ENCODE results near the gene CACNB2. TPM values are rescaled to one million over a fixed set of nuclear protein-coding genes. Genes with fewer than 3 reads are reported as not detected.
"Not testable (repeated sequence)": the region's sequence is repeated elsewhere in the genome, so short reads cannot be mapped to it uniquely, and the experiment has no call there.

The CACNB2 gene
- total RNA-seq, 1 donor from 2014 or later, result 0.13 TPM

DNA sequence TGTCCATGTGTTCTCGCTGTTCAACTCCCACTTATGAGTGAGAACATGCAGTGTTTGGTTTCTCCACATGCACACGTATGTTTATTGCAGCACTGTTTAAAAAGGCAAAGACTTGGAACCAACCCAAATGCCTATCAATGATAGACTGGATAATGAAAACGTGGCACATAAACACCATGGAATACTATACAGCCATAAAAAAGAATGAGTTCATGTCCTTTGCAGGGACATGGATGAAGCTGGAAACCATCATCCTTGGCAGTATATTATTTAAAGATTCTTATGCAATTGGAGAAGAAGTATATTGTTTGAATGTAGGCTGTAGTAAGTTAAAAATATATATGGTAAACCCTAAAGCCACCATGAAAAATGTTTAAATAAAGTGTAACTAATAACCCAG is 7.2 kb upstream of the CACNB2 start:
- peaks cover 3% of the 10 kb centered on the region for H3K9me3 Mint-ChIP-seq
- H3K4me1 Mint-ChIP-seq (ENCODE audit: low read depth), result no peaks in the 10 kb centered on the region
- H3K36me3 Mint-ChIP-seq (ENCODE audit: low read depth), result no peaks in the 10 kb centered on the region
- DNase-seq (ENCODE audit: low spot score), result no peak
- no peak overlapping the region for H3K27ac Mint-ChIP-seq
- no peak overlapping the region for H3K4me3 Mint-ChIP-seq
- H3K27me3 Mint-ChIP-seq (ENCODE audit: insufficient read depth), result peaks cover 3% of the 10 kb centered on the region
- intact Hi-C loops (cut with micrococcal nuclease), result no loop called here

DNA sequence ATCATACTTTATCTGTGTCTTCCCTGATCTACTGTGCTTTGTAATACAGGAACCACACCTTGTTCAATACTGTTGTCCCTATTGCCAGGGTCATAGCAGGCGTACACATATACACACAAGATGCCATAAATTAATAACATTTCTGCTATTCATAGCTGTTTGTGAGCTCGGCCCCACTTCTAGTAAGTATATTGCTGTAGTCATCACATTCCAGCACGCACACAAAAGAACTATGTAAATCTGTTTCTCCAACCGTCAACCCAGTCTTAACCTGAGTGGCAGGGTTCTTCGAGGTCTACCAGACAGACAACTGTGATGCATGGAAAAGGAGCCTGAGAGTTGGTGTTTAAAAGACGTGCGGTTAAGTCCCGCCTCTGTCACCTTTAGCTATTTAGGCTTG is 5.7 kb upstream of the CACNB2 start:
- H3K27ac Mint-ChIP-seq, result no peak overlapping the region
- intact Hi-C loops (cut with micrococcal nuclease), result no loop called here

DNA sequence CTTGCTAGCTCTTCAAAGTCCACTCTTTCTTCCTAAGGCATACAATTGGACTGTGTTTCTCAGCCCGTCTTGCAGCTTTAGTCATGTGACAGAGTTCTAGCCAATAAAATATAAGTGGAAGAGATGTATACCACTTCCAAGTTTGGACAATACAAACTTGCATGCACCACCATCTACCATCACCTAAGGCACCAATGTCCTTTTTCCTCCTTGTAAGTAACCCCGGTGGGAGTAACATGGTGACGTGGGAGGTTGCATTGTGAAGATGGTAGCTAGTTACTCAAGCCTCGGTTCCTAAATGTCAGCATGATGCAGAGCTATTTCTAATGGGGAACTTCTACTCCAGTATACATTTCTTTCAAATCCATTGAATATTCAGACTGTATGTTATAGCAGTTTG is 5.3 kb upstream of the CACNB2 start:
- H3K27ac Mint-ChIP-seq, result no peak overlapping the region
- no peaks in the 10 kb centered on the region for H3K4me1 Mint-ChIP-seq (ENCODE audit: low read depth)
- H3K36me3 Mint-ChIP-seq (ENCODE audit: low read depth), result no peaks in the 10 kb centered on the region
- DNase-seq (ENCODE audit: low spot score), result no peak
- H3K4me3 Mint-ChIP-seq, result no peak overlapping the region
- peaks cover 8% of the 10 kb centered on the region for H3K27me3 Mint-ChIP-seq (ENCODE audit: insufficient read depth)
- peaks cover 3% of the 10 kb centered on the region for H3K9me3 Mint-ChIP-seq
- intact Hi-C loops (cut with micrococcal nuclease), result no loop called here

More for the DNA sequence above, 5.7 kb upstream of the CACNB2 start:
- no peak overlapping the region for H3K4me3 Mint-ChIP-seq
- H3K9me3 Mint-ChIP-seq, result peaks cover 3% of the 10 kb centered on the region
- DNase-seq (ENCODE audit: low spot score), result no peak
- H3K36me3 Mint-ChIP-seq (ENCODE audit: low read depth), result no peaks in the 10 kb centered on the region
- H3K4me1 Mint-ChIP-seq (ENCODE audit: low read depth), result no peaks in the 10 kb centered on the region
- H3K27me3 Mint-ChIP-seq (ENCODE audit: insufficient read depth), result peaks cover 5% of the 10 kb centered on the region

DNA sequence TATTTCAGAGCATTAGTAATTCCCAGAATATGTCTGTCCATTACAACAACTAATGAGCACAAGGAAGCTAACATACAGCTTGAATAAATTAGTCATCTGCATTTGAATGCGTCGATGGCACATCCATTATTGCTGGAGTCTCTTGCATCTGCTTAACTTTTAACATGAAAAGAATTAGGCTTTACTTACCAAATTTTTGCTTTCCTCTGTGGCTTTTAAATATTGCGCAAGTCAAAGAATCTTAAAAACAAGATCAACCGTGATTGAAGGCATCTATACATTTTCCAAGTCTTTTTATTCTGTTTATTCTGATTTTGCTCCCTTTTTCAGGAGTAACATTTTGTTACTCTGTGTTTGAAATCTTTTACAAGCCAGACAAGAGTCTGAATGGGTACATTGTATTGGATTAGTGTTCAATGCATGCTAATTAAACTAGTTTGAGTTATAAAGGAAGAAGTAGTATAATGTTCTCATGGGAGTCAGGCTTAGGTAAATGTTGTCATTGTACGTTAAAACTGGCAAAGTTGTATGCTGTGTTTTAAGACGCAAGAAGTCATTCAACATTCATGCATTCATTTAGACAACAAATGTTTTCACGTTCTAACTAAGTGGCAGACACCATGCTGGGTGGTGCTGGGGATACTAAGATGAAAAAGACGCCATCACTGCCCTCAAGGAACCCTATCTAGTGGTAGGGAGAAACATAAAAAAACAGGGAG is 4.0 kb upstream of the CACNB2 start:
- Mint-ChIP-seq H3K27ac (no peak overlapping the region), H3K27me3 (ENCODE audit: insufficient read depth) (peaks cover 13% of the 10 kb centered on the region), H3K36me3 (ENCODE audit: low read depth) (no peaks in the 10 kb centered on the region), H3K4me1 (ENCODE audit: low read depth) (no peaks in the 10 kb centered on the region), H3K9me3 (peaks cover 3% of the 10 kb centered on the region), H3K4me3 (no peak overlapping the region)
- intact Hi-C loops (cut with micrococcal nuclease), result no loop called here
- no peak for DNase-seq (ENCODE audit: low spot score)

DNA sequence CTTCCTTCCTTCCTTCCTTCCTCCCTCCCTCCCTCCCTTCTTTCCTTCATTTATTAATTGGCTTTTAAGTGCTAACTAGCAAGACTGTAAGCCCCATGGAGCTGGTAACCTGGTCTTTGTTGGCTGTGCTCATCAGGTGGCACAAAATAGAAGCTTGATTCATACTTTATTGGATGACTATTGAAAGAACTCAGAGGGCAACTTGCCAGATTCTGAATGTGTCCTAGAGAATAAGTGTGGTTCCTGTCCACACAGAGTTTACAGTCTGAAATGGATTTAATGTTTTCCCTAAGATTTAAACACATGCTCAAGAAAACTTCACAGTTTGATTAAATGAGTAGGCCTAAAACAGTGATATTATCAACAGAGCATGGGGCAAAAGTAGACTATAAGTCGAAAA is 3.1 kb upstream of the CACNB2 start:
- no peak overlapping the region for H3K27ac Mint-ChIP-seq
- H3K36me3 Mint-ChIP-seq (ENCODE audit: low read depth), result no peaks in the 10 kb centered on the region
- peaks cover 21% of the 10 kb centered on the region for H3K27me3 Mint-ChIP-seq (ENCODE audit: insufficient read depth)
- H3K4me1 Mint-ChIP-seq (ENCODE audit: low read depth), result no peaks in the 10 kb centered on the region
- intact Hi-C loops (cut with micrococcal nuclease), result no loop called here
- peaks cover 3% of the 10 kb centered on the region for H3K9me3 Mint-ChIP-seq
- DNase-seq (ENCODE audit: low spot score), result no peak
- H3K4me3 Mint-ChIP-seq, result no peak overlapping the region

DNA sequence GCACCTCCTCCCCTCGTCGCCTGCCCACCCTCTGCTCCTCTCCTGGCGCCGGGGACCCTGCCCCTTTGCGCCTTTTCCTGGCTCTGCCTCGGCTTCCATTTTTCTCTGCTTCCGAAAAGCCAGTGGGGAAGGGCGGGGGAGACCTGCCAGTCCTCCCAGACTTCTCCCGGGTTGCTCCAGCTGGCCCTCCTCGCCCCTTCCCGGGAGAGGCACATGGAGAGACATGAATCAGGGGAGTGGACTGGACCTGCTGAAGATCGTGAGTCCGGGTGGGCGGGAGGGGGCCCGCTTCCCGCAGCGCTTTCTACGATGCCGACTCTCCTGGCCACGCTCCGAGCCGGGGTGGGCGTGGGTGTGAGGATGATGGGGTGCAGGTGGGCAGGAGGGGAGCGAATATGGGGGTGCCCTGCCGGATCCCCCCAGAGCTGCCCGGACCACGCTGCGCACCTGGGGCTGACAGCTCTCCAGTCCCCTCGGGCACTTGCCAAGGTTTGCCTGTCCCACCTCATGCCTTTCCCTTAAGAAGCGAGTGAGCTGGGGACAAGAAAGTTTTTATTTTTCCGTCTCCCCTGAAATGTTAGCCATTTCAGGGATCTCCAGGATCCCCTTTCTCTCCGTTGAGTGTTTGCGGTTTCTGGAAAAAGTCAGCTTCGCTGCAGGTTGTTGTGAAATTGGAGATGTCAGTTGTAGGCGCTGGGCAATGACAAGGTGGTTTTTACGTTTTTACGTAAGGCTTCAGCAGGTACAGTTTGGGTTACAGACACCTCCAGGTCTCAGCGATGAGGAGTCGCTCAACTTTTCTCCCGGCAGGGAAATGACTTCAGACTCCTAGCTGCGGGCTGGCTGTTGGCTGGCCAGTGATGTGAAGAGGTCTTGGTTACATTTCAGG is 977 bp downstream of the CACNB2 start:
- no peaks in the 10 kb centered on the region for H3K9me3 Mint-ChIP-seq
- H3K27ac Mint-ChIP-seq, result no peak overlapping the region
- no peak for DNase-seq (ENCODE audit: low spot score)
- H3K27me3 Mint-ChIP-seq (ENCODE audit: insufficient read depth), result peaks cover 25% of the 10 kb centered on the region
- H3K4me1 Mint-ChIP-seq (ENCODE audit: low read depth), result no peaks in the 10 kb centered on the region
- no peaks in the 10 kb centered on the region for H3K36me3 Mint-ChIP-seq (ENCODE audit: low read depth)
- intact Hi-C loops (cut with micrococcal nuclease), result no loop called here
- no peak overlapping the region for H3K4me3 Mint-ChIP-seq

DNA sequence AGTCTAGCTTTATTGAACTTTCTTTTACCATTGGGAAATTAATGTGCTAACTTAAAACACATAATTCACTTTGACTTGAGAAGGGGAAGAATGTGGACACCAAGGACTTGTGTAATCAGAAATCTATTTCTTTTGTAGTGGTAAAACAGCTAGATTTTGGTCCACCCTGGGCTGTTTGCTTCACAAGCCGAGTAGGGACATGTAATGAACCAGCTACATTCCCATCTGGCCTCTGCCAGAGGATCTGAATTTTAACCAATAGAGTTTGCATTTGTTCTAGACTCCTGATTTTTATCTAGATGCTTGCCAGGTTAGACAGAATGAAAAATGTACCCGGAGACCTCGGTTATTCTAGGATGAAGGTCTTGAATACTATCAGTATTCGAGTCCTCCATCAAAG is 1.9 kb downstream of the CACNB2 start:
- intact Hi-C loops (cut with micrococcal nuclease), result no loop called here
- Mint-ChIP-seq H3K4me3 (no peak overlapping the region), H3K27ac (no peak overlapping the region), H3K27me3 (ENCODE audit: insufficient read depth) (peaks cover 25% of the 10 kb centered on the region), H3K4me1 (ENCODE audit: low read depth) (no peaks in the 10 kb centered on the region), H3K9me3 (no peaks in the 10 kb centered on the region), H3K36me3 (ENCODE audit: low read depth) (no peaks in the 10 kb centered on the region)
- DNase-seq (ENCODE audit: low spot score), result no peak

DNA sequence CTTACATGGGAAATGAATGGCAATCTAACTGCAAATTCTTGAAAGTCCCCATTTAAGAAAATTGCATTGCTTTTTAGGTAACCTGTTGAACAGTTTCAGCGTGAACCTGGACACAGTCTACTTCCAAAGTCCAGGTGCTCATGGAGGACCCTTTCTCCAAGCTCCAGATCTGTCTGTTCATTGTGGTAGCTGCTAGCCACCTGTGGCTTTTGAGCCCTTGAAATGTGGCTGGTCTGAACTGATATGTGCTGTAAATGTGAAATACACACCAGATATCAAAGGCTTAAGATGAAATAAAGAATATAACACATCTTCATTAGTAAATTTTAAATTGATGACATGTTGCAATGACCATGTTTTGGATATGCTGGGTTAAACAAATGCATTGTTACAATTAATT is 4.2 kb downstream of the CACNB2 start:
- no peaks in the 10 kb centered on the region for H3K4me1 Mint-ChIP-seq (ENCODE audit: low read depth)
- H3K9me3 Mint-ChIP-seq, result no peaks in the 10 kb centered on the region
- no peak overlapping the region for H3K4me3 Mint-ChIP-seq
- H3K36me3 Mint-ChIP-seq (ENCODE audit: low read depth), result no peaks in the 10 kb centered on the region
- H3K27ac Mint-ChIP-seq, result no peak overlapping the region
- DNase-seq (ENCODE audit: low spot score), result no peak
- peaks cover 19% of the 10 kb centered on the region for H3K27me3 Mint-ChIP-seq (ENCODE audit: insufficient read depth)
- intact Hi-C loops (cut with micrococcal nuclease), result no loop called here

DNA sequence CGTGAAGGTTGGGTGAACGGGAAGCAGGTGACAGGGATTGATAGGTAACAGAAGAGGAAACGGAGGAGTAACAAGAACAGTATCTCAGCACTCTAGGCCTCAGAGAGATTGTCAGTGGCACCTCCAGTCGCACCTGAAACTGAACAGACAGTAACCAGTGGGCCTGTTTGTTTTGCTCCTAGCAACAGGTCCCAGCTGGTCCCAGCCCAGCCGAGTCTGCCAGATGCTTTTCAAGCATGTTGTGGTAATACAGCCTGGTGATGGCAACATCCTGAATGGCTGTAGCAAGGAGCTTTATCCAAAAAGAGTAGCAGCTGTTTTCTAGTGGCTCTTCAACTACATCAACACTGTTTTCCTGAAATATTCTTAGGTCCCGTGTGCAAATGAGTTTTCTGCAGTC is 4.7 kb downstream of the CACNB2 start:
- Mint-ChIP-seq H3K4me3 (no peak overlapping the region), H3K9me3 (no peaks in the 10 kb centered on the region), H3K4me1 (ENCODE audit: low read depth) (no peaks in the 10 kb centered on the region), H3K27me3 (ENCODE audit: insufficient read depth) (peaks cover 17% of the 10 kb centered on the region), H3K36me3 (ENCODE audit: low read depth) (no peaks in the 10 kb centered on the region), H3K27ac (no peak overlapping the region)
- intact Hi-C loops (cut with micrococcal nuclease), result no loop called here
- no peak for DNase-seq (ENCODE audit: low spot score)

DNA sequence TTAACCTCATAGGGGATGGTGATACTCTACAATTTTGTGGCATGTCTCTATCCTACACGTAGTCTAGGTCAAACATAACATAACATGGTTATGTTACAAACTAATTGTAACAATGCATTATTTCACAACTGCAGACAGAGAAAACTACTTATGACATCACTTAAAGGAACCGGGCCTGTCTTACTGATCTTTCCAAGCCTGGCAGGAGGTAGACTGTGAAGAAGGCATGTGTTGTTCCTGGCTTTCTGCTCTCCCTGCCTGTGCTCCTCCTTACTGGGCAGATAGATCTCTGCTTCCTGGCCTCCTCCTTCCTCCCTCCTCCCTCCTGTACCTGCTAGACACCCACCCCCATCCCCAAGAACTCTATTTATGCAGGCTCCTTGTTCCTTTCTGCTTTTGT is 5.4 kb downstream of the CACNB2 start:
- Mint-ChIP-seq H3K27me3 (ENCODE audit: insufficient read depth) (peaks cover 14% of the 10 kb centered on the region), H3K4me3 (no peak overlapping the region), H3K4me1 (ENCODE audit: low read depth) (no peaks in the 10 kb centered on the region), H3K9me3 (no peaks in the 10 kb centered on the region), H3K27ac (no peak overlapping the region), H3K36me3 (ENCODE audit: low read depth) (no peaks in the 10 kb centered on the region)
- DNase-seq (ENCODE audit: low spot score), result no peak
- intact Hi-C loops (cut with micrococcal nuclease), result no loop called here

DNA sequence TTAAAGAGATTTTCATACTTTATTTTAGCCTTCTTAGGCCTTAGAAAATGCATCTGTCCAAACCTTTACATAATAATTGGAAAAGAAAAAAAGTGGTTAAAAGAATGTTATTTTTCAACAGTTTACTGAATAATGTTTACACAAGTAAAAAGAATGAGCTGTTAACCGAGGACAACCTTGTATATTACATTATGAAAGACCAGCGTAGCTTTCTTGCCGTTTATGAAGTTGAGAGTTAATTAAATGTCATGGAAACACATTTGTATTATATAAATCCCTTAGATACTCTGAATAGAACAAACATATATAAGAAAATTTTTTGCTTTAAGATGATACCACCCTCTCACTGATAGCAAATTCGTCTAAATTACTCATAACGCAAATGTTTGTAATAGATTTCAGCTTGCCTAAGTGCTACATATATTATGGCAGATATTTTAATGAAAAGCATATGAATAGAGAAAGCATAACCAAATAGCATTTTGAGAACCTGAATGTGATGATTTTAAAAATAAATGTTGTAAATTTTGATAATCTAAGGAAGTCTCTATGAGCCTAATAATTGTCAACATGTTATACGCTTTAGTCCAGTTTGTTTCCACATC is 9.1 kb downstream of the CACNB2 start:
- no peaks in the 10 kb centered on the region for H3K4me1 Mint-ChIP-seq (ENCODE audit: low read depth)
- intact Hi-C loops (cut with micrococcal nuclease), result no loop called here
- DNase-seq (ENCODE audit: low spot score), result no peak
- H3K9me3 Mint-ChIP-seq, result no peaks in the 10 kb centered on the region
- H3K27me3 Mint-ChIP-seq (ENCODE audit: insufficient read depth), result no peaks in the 10 kb centered on the region
- H3K36me3 Mint-ChIP-seq (ENCODE audit: low read depth), result no peaks in the 10 kb centered on the region
- no peak overlapping the region for H3K4me3 Mint-ChIP-seq
- no peak overlapping the region for H3K27ac Mint-ChIP-seq

DNA sequence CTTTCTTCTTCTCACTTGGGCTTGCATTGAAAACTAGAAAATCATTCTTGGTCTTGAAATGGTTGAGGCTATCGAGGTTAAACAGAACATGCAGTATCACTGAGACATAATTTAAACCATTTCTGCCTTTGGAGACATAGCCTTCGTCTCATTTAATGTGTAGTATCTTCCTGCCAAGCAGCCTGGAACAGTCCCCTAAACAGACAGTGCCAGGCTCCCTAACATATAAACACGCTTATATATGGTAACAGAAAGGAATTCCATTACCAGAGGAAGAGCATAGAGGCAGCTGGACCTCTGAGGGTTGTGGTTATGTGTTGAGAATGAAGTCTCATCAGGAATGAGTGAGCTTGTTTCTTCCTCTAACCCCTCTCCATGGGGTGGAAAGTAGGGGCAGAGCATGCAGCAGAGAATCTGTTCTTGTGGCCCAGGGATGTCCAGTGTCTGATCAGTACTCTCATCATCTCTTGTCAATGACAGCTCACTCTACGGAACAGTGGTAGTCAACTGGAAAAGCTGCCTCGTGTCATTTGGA is 11.2 kb downstream of the CACNB2 start:
- Mint-ChIP-seq H3K27me3 (ENCODE audit: insufficient read depth) (no peaks in the 10 kb centered on the region), H3K36me3 (ENCODE audit: low read depth) (no peaks in the 10 kb centered on the region), H3K4me3 (no peak overlapping the region), H3K4me1 (ENCODE audit: low read depth) (no peaks in the 10 kb centered on the region), H3K27ac (no peak overlapping the region), H3K9me3 (no peaks in the 10 kb centered on the region)
- no peak for DNase-seq (ENCODE audit: low spot score)
- intact Hi-C loops (cut with micrococcal nuclease), result no loop called here

DNA sequence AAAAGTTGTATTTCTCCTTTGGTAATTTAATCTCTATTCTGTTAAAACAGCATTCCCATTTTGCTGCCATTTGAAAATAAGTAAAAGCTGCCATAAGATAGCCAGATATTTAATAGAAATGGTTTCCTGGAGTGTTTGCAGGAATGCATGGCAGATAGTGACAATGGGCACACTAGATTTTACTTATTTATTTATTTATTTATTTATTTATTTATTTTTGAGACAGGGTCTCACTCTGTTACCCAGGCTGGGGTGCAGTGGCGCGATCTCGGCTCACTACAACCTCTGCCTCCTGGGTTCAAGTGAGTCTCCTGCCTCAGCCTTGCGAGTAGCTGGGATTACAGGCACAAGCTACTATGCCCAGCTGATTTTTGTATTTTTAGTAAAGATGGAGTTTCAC is 13.2 kb downstream of the CACNB2 start:
- DNase-seq (ENCODE audit: low spot score); H3K4me3 Mint-ChIP-seq; H3K9me3 Mint-ChIP-seq; H3K36me3 Mint-ChIP-seq (ENCODE audit: low read depth); H3K27ac Mint-ChIP-seq; H3K4me1 Mint-ChIP-seq (ENCODE audit: low read depth); H3K27me3 Mint-ChIP-seq (ENCODE audit: insufficient read depth); intact Hi-C loops (cut with micrococcal nuclease): not testable (repeated sequence)
